Ectodermal cell (in vitro differentiated cells): ENCODE measurements around the gene MEF2A.

Experiments used
- H3K27ac ChIP-seq: 2 replicates; pipeline ENCODE4 v1.7.0; 2013; ENCODE audit warnings: mild to moderate bottlenecking, low read depth, low read length; ENCODE audit not compliant: insufficient read depth, poor library complexity, severe bottlenecking
- H3K27me3 ChIP-seq: 2 replicates; pipeline ENCODE4 v1.7.0; 2013; ENCODE audit warnings: mild to moderate bottlenecking, low read length; ENCODE audit not compliant: insufficient read depth, control insufficient read depth, poor library complexity, severe bottlenecking
- H3K36me3 ChIP-seq: one replicate; pipeline ENCODE4 v1.7.0; 2013; ENCODE audit warnings: low read length; ENCODE audit not compliant: control insufficient read depth, insufficient read depth
- H3K4me1 ChIP-seq: one replicate; pipeline ENCODE4 v1.7.0; 2013; ENCODE audit warnings: low read length; ENCODE audit not compliant: control insufficient read depth, insufficient read depth
- H3K4me3 ChIP-seq: 2 replicates; pipeline ENCODE4 v1.7.0; 2013; ENCODE audit warnings: low read depth, low read length, control low read depth; ENCODE audit not compliant: insufficient read depth
- H3K9me3 ChIP-seq: 2 replicates; pipeline ENCODE4 v1.7.0; 2013; ENCODE audit warnings: mild to moderate bottlenecking, low read length, moderate library complexity; ENCODE audit not compliant: control insufficient read depth
- WGBS, 2 experiments: methylation state at CpG; one replicate each; pipeline ENCODE4 v1.1.7; 2013; ENCODE audit warnings: missing lambda C conversion rate in 2 of 2; 5-methylcytosine and 5-hydroxymethylcytosine counted together

MEF2A gene

GRCh38 chr15:99683000-99683670, 117.4 kb downstream of the MEF2A start:
- H3K27me3 ChIP-seq = no peaks in the 10 kb centered on the region
- 91 to 97% methylated on average over 9 of the region's 9 CpGs for WGBS, 2 experiments
- H3K36me3 ChIP-seq = peaks cover 6% of the 10 kb centered on the region

GRCh38 chr15:99686290-99686689, 120.5 kb downstream of the MEF2A start:
- 93 to 96% methylated on average over 1 of the region's 1 CpG for WGBS, 2 experiments
- no peaks in the 10 kb centered on the region for H3K9me3 ChIP-seq
- H3K27ac ChIP-seq = no peak overlapping the region
- H3K4me1 ChIP-seq = no peaks in the 10 kb centered on the region
- H3K36me3 ChIP-seq = peaks cover 6% of the 10 kb centered on the region
- no peaks in the 10 kb centered on the region for H3K27me3 ChIP-seq
- H3K4me3 ChIP-seq = no peak overlapping the region

More at GRCh38 chr15:99683000-99683670, 117.4 kb downstream of the MEF2A start:
- H3K27ac ChIP-seq = no peak overlapping the region
- H3K9me3 ChIP-seq = no peaks in the 10 kb centered on the region
- no peaks in the 10 kb centered on the region for H3K4me1 ChIP-seq
- no peak overlapping the region for H3K4me3 ChIP-seq

- no peak overlapping the region for H3K27ac ChIP-seq
- H3K9me3 ChIP-seq = no peaks in the 10 kb centered on the region
- no peaks in the 10 kb centered on the region for H3K27me3 ChIP-seq
- no peaks in the 10 kb centered on the region for H3K4me1 ChIP-seq
- H3K4me3 ChIP-seq = no peak overlapping the region
- H3K36me3 ChIP-seq = peaks cover 9% of the 10 kb centered on the region
- 97 to 100% methylated on average over 3 of the region's 3 CpGs for WGBS, 2 experiments
These were observed 127.0 kb downstream of the MEF2A start for GRCh38 chr15:99692825-99693224.

- H3K4me3 ChIP-seq = no peak overlapping the region
- WGBS, 2 experiments = 90 to 98% methylated on average over 2 of the region's 2 CpGs
- no peaks in the 10 kb centered on the region for H3K27me3 ChIP-seq
- H3K27ac ChIP-seq = no peak overlapping the region
- no peaks in the 10 kb centered on the region for H3K9me3 ChIP-seq
- no peaks in the 10 kb centered on the region for H3K4me1 ChIP-seq
- H3K36me3 ChIP-seq = peaks cover 9% of the 10 kb centered on the region
These were observed 130.3 kb downstream of the MEF2A start for GRCh38 chr15:99696096-99696495.

- Histone ChIP-seq H3K4me1 (no peaks in the 10 kb centered on the region), H3K27me3 (no peaks in the 10 kb centered on the region), H3K9me3 (no peaks in the 10 kb centered on the region), H3K27ac (peak overlapping the region; percentile 3), H3K36me3 (no peaks in the 10 kb centered on the region), H3K4me3 (no peak overlapping the region)
- 89 to 96% methylated on average over 2 to 4 of the region's 4 CpGs for WGBS, 2 experiments
These were observed 137.3 kb downstream of the MEF2A start for GRCh38 chr15:99702895-99703602.

GRCh38 chr15:99703603-99704443, 138.0 kb downstream of the MEF2A start:
- Histone ChIP-seq H3K4me3 (no peak overlapping the region), H3K9me3 (no peaks in the 10 kb centered on the region), H3K4me1 (no peaks in the 10 kb centered on the region), H3K36me3 (no peaks in the 10 kb centered on the region), H3K27ac (peak overlapping the region; percentile 31), H3K27me3 (no peaks in the 10 kb centered on the region)
- WGBS, 2 experiments = 72 to 74% methylated on average over 7 of the region's 7 CpGs

- Histone ChIP-seq H3K4me3 (no peak overlapping the region), H3K27me3 (no peaks in the 10 kb centered on the region), H3K4me1 (no peaks in the 10 kb centered on the region), H3K9me3 (no peaks in the 10 kb centered on the region), H3K27ac (no peak overlapping the region), H3K36me3 (no peaks in the 10 kb centered on the region)
- WGBS, 2 experiments = 35 to 36% methylated on average over 3 of the region's 3 CpGs
These were observed 138.7 kb downstream of the MEF2A start for GRCh38 chr15:99704444-99704838.

GRCh38 chr15:99706557-99707303, 140.9 kb downstream of the MEF2A start:
- H3K9me3 ChIP-seq = no peaks in the 10 kb centered on the region
- no peaks in the 10 kb centered on the region for H3K4me1 ChIP-seq
- no peaks in the 10 kb centered on the region for H3K27me3 ChIP-seq
- H3K4me3 ChIP-seq = no peak overlapping the region
- no peak overlapping the region for H3K27ac ChIP-seq
- WGBS, 2 experiments = 97 to 98% methylated on average over 8 to 9 of the region's 10 CpGs
- H3K36me3 ChIP-seq = peaks cover 6% of the 10 kb centered on the region

- no peak overlapping the region for H3K4me3 ChIP-seq
- no peaks in the 10 kb centered on the region for H3K4me1 ChIP-seq
- H3K9me3 ChIP-seq = no peaks in the 10 kb centered on the region
- peaks cover 6% of the 10 kb centered on the region for H3K36me3 ChIP-seq
- no peak overlapping the region for H3K27ac ChIP-seq
- H3K27me3 ChIP-seq = no peaks in the 10 kb centered on the region
- WGBS, 2 experiments = 89 to 90% methylated on average over 11 of the region's 11 CpGs
These were observed 141.9 kb downstream of the MEF2A start for GRCh38 chr15:99707473-99708270.
